Activated CD8-positive, alpha-beta memory T cell treated with anti-CD3 and anti-CD28 coated beads, Interleukin-2, amount 50 U/mL, for 24 hours (primary cell): ENCODE data around the gene TPP1.

Experiments used
- DNase-seq: peaks from one replicate; pipeline ENCODE4 v3.0.0-alpha.2; 2020; ENCODE audit errors: extremely low read depth

The TPP1 gene

DNA sequence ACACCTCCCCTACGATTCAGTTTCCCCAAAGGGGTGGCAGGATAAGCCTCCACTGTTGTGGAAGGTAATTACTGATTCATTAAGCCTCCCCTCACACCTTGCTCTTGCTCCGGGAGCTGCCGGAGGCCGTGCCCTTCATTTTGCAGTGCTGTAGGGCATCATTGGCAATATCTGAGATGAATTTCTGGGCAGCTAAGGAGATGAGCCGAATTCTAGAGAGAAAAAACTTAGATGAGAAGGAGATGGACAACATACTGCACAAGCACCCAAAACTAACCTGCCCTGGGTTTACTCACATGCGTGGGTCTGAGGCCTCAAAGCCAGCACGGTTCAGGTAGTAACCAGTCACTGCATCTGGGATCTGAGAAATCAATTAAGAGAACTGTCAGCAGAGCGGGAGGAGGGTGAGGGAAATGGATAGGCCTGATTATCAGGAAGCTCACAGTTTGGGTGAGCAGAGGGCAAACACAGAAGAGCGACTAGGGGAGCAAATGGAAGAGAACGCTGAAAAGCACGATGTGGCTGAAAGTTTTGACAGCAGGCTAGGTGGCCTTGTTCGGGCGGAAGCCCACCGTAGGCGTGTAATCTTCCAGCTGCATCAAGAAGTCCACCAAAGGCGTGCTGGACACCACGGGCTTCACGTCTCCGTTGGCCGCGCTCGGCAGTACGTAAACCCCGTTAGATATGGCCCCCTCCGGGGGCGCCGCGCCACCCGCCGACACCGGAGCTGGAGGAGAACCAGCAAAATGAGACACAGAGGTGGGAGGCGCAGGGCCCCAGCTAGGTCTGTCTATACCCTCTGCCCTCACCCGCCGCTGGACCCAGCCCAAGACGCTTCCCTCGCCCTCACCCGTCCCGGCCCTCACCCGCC, 7.9 kb downstream of the TPP1 start:
- DNase-seq, result no peak

DNA sequence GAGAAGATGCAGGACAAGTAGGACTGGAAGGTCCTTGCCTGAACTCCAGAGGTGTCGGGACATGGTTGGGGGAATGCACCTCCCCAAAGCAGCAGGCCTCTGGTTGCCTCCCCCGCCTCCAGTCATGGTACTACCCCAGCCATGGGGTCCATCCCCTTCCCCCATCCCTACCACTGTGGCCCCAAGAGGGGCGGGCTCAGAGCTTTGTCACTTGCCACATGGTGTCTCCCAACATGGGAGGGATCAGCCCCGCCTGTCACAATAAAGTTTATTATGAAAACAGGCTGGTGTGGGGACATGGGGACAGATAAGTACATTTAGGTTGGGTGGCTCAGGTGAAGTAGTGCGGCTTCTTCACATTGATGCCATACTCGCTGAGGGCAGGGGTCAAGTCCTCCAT, 8.6 kb downstream of the TPP1 start:
- DNase-seq, result no peak

DNA sequence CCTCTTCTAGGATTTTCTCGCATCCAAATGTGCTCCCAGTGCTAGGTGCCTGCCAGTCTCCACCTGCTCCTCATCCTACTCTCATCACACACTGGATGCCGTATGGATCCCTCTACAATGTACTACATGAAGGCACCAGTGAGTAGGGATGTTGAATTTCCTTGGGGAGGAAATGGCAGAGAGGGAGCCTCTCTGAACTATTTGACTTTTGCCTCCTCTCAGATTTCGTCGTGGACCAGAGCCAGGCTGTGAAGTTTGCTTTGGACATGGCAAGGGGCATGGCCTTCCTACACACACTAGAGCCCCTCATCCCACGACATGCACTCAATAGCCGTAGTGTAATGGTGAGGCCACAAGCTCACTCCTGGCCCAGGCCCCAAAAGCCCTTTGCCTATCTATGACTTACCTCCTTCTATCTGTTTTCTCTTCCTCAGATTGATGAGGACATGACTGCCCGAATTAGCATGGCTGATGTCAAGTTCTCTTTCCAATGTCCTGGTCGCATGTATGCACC, 9.7 kb downstream of the TPP1 start:
- DNase-seq, result no peak

DNA sequence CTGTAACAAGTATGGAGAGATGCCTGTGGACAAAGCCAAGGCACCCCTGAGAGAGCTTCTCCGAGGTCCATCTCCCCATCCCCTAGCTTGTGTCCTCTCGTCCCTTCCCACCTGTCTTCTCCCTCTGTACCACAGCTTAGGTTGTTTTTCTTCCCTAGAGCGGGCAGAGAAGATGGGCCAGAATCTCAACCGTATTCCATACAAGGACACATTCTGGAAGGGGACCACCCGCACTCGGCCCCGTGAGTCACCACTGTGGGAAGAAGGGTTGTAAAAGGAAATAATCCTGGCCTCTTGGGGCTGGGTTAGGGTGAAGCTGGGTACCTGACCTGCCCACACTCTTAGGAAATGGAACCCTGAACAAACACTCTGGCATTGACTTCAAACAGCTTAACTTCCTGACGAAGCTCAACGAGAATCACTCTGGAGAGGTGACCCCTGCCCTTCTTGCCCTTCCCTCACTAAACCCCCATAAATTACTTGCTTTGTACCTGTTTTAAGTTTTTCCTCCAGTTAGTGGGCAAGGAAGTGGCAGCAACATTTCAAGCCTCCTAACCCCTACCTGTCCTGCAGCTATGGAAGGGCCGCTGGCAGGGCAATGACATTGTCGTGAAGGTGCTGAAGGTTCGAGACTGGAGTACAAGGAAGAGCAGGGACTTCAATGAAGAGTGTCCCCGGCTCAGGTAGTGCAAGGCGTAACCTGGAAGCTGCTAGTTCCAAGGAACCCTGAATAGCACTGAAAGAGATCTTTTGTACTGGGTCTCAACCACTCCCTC, 10.3 kb downstream of the TPP1 start:
- DNase-seq, result no peak

DNA sequence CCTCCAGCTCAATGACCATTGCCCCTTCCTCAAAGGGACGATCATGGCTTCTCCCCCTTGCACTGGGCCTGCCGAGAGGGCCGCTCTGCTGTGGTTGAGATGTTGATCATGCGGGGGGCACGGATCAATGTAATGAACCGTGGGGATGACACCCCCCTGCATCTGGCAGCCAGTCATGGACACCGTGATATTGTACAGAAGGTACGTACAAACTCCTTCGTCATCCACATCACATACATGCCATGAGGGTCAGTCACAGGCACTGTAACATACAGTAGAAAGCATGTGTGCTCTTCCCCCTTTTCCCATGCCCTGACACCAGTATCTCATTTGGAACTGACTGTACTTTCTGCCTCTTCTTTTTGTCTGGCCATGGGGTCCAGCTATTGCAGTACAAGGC, 11.2 kb downstream of the TPP1 start:
- no peak for DNase-seq

DNA sequence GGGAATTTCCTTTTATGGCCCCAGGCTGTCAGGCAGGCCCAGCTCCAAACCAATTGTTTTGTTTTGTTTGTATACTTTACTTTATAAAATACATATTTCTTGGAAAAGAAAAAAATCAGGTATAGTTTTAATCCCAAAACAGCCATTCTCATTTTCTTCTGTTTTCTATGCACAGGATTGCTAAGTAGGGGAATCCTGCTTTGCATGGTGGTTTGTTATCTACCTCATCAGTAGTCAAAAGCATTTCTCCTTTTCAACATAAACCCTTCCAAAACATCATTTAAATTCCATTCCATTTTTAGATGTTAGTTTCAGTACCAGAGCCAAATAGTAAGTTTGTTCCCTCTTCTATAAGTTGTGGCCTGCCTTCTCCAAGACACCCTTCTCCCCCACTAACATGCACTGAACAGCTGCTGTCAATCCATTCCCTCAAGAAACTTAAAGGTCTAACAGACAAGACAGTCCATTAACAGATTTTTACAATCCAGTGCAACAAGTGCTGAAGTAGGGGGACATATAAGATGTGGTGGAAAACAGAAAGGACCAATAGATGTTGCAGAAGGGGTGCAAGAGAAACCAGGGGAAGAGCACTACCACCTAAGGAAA, 11.9 kb downstream of the TPP1 start:
- no peak for DNase-seq

DNA sequence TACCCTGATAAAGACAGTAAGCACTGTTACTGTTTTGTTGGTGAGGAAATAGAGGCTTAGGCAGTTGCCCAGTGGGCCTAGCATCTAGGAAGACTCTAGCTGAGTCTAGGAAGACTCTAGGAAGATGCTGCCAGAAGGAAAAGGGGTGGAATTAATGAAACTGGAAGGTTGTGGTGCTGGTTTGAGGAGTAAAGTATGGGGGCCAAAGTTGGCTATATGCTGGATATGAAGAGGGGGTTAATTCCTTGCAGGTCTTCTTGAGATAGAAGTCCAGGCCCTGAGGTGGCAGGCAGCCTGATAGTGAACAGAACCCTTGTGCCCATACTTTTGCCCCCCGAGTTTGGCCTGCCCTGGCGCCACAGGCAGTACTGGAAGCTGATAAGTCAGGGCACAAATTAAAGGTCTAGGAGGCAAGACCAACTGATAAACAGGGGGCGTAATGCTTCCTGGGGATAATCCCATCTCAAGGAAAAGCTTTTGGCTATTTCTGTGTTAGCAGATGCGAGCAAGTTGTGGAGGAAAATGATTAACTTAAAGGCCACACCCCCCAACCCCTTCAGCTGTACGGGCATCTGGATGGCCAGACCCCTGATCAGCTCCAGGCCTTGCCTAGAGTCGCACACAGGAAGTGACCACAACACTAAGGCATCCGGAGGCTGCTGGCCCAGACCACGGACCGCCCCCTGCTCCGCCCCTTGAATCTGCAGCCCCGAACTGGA, 12.6 kb downstream of the TPP1 start:
- no peak for DNase-seq

DNA sequence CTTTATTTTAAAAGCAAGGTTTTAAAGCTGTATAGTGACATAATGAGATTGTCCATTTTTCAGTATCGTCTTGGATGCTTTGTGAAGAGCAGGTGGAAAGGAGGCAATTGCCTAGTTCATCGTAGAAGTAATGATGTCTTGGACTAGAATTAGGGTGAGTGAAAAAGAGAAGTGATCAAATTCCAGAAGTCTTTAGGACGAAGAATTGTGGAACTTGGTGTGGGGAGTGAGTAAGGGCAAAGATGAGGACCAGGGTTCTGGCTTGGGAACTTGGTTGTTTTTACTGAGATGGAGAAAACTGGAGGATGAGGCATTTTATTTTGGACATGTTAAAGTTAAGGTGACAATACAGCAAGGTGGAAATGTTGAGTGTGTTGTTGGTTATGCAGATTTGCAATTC, 14.4 kb downstream of the TPP1 start:
- DNase-seq, result no peak

DNA sequence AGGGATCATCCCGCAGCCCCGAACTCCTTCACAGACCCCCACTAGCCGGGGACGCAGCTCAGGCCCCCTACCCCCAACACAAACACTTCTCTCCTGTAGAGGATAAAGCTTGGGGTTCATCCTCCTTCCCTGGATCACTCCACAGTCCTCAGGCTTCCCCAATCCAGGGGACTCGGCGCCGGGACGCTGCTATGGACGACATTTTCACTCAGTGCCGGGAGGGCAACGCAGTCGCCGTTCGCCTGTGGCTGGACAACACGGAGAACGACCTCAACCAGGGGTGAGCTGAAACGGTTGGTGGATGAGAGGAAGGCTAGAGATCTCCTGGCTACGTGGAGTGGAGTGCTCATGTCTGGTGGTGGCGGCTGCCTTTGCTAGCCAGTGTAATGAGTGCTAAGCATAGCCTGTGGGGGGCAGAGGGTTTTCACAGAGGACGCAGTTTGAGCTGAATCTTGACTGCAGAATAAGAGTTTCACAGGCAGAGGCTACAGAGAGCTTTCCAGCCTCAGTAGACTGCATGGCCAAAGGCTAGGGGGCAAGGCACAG, 15.1 kb downstream of the TPP1 start:
- DNase-seq, result peak; percentile 21

DNA sequence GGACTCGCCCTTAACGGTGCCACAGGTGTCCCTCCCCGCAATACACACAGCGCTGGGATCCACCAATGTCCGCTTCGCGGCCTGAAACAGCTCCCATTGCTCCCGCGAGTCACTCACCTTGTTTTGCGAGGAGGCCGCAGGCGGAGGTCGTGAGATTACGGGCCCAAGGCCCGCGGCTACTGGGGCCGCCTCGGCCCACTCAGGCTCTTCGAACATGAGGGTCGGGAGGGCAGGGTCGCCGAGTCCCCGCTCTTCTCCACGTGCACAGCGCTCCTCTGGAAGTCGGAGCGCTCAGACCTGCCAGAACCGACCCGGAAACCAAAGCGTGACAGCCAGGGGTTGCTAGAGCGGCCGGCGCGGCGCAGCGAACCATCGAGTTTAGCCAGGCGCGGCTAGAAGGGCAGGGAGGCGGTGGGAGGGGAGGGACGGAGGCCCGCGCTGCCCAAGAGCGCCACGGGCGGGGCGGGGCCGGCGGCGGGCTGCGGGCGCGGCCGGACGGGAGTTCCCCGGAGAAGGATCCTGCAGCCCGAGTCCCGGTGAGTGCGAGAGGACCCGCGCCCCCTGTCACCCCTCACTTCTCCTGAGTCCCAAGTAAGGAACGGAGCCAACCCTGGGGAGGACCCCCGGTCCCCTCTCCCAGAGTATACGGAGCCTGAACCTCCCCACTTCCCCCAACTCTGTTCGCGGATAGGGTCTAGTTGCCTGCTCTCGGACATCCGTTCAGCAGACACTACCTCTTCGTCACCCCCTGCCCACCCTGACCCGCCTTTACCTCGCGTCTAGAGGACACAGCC, 15.7 kb downstream of the TPP1 start, which contains the start of the genes ILK and RRP8:
ILK (plus strand) TSS at position 488 of the 794 bp plus-strand sequence. CDS start 498 bp downstream, outside the sequence.
RRP8 (minus strand) TSS at position 330 of the 794 bp plus-strand sequence; CDS start at position 216, 114 bp downstream.
- DNase-seq, result peak; percentile 65

DNA sequence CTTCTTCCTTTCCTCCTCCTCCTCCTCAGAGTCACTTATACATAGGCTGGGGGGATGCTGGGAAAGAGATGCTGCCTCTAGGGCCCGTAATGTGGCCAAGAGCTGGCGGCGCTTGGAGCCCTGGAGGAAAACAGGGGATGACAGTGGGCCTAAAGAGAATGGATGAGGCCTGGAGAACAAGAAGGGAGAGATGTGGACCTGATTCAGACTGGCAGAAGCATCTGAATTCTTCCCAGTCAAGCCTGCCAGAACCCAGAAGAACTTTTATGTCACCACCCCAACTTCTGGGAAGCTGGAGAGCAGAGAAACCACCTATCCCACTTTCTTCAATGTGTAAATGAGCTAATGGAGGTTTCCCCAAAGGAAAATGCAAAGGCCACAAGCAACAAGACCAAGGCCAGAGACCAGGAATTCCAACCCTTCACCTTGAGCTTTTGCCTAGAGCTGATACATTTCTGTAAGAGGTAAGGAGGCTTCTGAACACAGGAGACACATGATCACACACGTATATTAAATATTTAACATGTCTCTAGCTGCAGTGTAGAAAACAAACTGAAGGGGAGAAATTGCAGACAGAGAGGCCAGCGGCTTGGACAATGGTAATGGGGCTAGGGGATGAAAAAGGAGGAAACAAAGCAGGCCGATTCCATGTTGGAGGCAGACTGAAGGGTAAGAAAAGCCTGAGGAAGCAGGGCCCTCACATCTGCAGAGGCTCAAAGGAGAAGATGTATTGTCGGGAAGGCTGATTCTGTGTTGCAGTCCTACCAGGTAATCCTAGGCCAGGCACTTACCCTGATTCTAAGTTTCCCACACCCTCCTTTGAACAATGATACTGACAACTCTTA, 16.9 kb downstream of the TPP1 start:
- no peak for DNase-seq

DNA sequence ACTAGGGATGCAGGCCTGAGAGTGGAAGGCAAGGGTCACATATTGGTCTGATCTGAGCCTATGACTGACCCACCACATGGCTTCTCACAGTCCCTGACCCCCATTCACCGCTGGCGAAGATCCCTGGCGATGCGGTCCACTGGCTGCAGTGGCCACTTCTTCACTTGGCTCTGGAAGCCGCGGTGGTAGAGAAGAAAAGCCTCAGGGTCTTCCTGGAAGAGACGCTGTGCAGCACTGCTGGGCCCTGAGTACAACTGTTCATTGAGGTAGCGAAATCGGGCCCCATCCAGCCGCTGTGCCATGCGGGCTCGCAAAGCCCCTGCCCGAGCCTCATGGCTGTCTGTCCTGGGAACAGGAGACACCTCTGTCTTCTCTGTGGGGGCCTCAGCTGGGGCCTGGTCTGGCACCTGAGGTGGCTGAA, 18.2 kb downstream of the TPP1 start:
- DNase-seq, result no peak

DNA sequence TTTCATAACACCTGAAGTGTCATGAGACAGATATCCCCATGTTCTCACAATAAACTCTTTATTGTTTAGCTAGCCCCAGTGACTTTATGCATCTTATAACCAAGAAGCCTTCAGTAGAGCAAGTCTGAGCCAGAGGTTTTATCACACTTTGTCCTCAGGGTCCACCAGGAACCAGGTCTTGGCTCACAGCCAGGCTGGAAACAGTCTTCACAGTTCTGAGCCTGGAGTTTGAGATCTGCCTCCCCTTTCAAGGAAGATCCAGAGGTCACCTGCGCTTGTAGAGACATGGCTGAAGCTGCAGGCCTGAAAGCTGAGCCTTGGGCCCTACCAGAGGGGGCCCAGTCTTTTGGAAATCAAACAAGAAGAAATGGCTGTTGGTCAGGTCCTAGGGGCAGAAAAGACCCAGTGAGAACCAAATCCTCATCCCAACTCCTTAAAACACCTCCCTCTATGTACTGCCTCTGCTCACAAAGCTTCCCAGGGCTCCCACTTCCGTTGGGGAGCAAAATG, 19.3 kb downstream of the TPP1 start:
- no peak for DNase-seq

DNA sequence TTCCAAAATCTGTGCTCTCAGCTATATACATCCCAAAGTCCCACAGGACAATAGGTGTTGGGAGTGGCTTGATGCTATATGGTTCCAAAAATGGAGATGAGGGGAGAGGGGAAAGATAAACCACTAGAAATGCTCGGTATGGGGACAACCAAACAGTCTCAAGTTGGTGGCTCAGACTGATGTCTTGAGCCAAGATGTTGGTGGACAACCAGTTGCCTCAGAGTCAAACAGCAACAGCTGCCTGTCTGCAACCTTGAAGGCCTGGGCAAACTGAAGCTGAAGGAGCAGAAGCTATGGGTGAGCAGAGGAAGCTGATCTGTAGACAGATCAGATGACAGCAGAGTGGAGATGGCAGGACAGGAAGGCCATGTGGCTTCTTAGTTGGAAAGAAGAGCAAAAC, 19.8 kb downstream of the TPP1 start:
- DNase-seq, result no peak

DNA sequence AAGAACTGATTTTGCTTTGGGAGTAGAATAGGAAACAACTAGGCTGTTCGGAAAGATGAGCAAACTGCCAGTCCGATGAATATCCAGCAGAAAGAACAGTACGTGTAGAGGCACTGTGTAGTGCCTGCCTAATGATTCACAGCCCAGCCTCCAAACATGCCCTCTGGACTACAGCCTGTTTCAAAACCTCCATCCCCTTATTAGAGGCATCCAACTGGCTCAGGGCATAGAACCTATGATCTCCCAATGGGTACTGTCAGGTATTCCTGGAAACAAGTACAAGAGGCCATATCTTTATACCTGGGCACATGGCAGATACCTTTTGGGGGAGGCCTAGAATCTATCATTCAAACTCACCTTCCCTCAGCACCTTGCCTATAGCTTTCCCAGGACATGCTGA, 20.7 kb downstream of the TPP1 start:
- no peak for DNase-seq

DNA sequence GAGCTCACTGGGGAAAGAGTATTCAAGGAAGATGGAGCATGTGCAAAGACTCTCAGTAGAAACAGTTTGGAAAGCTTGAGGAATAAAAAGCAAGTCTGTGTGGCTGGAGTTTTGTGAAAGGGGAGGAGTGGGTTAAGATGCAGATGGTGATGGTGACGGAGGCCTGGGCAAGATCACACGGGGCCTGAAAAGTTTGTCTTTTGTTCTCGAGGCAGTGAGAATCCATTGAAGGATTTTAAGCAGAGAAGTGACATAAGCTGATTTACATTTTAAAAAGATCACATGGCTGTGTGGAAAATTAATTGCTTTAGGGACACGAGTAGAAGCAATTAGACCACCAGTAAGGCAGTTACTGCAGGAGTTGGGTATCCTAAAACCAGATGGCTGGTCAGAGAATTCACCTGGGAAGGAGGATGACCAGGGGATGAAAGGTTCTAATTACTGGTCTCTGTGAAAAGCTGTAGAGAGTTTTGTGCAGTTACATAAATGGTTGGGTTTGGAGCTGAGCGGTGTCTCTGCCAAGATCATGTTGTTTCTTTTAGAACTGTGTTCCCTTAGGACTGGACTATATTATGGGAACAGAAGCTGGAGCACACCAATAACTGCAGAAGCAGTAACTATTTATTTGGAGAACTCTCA, 22.9 kb downstream of the TPP1 start:
- no peak for DNase-seq

DNA sequence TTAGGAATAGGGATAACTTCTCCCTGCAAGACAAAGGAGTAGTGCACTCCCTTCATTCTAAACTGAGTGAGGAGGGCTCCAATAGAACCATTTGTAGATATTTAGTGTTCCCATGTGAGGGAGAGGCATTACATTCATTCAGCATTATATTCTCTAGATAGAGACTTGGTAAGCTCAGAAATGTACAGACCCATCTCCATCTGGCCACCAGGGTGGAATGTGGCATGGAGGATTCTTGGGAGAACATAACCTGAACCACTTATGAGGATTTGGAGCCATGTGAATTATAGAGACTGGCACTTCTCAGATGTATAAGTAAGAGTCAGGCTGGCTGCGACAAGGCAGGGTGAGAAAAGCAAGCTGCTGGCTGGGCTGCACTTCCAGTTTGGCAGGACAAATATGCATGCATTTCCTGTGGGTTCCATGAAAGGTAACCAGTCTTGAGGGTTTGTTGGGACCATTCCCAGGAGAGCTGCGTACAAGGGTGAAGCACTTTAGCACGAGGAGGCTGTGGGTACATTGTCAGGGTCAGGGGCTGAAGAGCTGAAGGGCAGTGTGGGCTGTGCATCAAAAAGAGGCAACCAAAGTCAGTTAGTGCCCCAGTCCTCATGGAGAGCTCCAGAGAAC, 25.0 kb downstream of the TPP1 start:
- no peak for DNase-seq

DNA sequence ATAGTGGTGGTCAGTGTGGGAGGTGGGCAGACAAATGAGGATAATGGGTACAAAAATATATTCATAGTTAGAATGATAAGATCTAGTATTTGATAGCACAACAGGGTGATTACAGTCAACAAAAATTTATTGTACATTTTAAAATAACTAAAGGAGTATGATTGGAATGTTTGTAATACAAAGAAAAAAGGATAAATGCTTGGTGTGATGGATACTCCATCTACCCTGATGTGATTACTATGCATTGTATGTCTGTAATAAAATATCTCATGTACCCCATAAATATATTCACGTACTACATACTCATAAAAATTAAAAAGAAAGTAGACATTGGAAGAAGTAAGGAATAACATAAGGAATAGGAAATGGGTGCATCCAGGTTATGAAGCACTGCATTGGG, 31.2 kb downstream of the TPP1 start:
- no peak for DNase-seq
